Activated T-cell treated with anti-CD3 and anti-CD28 coated beads for 48 hours (primary cell): ENCODE data around the gene MYL3.

Experiments used
- DNase-seq: peaks from one replicate; pipeline ENCODE4 v3.0.0-alpha.2; 2020; ENCODE audit warnings: low read depth

The MYL3 gene

GRCh38 chr3:46849686-46850467, 13.4 kb downstream of the MYL3 start:
- DNase-seq = no peak

- no peak for DNase-seq
Observed at GRCh38 chr3:46849045-46849631, 14.1 kb downstream of the MYL3 start.

GRCh38 chr3:46848271-46849044, 14.8 kb downstream of the MYL3 start:
- DNase-seq = peak; percentile 32

- no peak for DNase-seq
Observed at GRCh38 chr3:46847744-46848143, 15.5 kb downstream of the MYL3 start.

GRCh38 chr3:46846624-46847542, 16.4 kb downstream of the MYL3 start:
- DNase-seq = no peak

GRCh38 chr3:46845860-46846623, 17.2 kb downstream of the MYL3 start:
- peak; percentile 68 for DNase-seq

- no peak for DNase-seq
Observed at GRCh38 chr3:46845397-46845859, 17.8 kb downstream of the MYL3 start.

GRCh38 chr3:46844881-46845312, 18.3 kb downstream of the MYL3 start:
- no peak for DNase-seq

GRCh38 chr3:46844397-46844796, 18.8 kb downstream of the MYL3 start:
- no peak for DNase-seq

- DNase-seq = no peak
Observed at GRCh38 chr3:46843508-46843907, 19.7 kb downstream of the MYL3 start.

GRCh38 chr3:46840491-46840890, 22.8 kb downstream of the MYL3 start:
- DNase-seq = no peak

GRCh38 chr3:46838301-46838700, 24.9 kb downstream of the MYL3 start:
- no peak for DNase-seq

GRCh38 chr3:46835491-46835890, 27.8 kb downstream of the MYL3 start:
- DNase-seq = no peak

- DNase-seq = no peak
Observed at GRCh38 chr3:46835054-46835453, 28.2 kb downstream of the MYL3 start.

- DNase-seq = no peak
Observed at GRCh38 chr3:46833346-46834300, 29.6 kb downstream of the MYL3 start.

- no peak for DNase-seq
Observed at GRCh38 chr3:46831841-46832240, 31.4 kb downstream of the MYL3 start.

GRCh38 chr3:46831316-46831715, 31.9 kb downstream of the MYL3 start:
- DNase-seq = no peak

GRCh38 chr3:46830801-46831200, 32.4 kb downstream of the MYL3 start:
- DNase-seq = no peak

GRCh38 chr3:46829699-46830208, 33.5 kb downstream of the MYL3 start:
- peak; percentile 39 for DNase-seq

GRCh38 chr3:46825450-46825849, 37.8 kb downstream of the MYL3 start:
- no peak for DNase-seq
